ENCODE data around the gene CREB5. TPM values are rescaled to one million over a fixed set of nuclear protein-coding genes. Genes with fewer than 3 reads are reported as not detected.

CREB5 gene
- total RNA-seq, 1 experiment from 2014 or later: 0.49 TPM

DNA sequence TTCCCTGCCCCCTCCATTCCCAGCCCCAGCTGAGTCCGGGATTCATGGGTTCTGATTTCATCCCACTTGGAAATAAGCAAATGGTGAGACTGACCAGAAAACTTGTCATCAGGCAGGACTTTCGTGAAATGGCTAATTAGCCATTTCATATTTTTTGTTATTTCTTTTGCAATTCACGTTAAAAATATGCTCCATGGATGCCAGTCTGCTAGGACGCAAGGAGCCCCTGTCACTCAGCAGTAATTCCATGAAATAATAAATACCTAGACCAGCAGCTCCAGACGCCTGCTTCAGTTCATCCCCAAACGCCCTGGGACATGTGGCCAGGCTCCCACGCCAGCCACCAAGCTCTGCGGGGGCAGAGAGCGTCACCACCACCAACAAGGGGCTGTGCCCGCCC lies 434.9 kb downstream of the CREB5 start:
- no peaks in the 10 kb centered on the region for H3K4me1 ChIP-seq (ENCODE audit: control insufficient read depth in 1 of 2, insufficient read depth in 2 of 2, low read length in 2 of 2)
- no peaks in the 10 kb centered on the region for H3K36me3 ChIP-seq (ENCODE audit: control insufficient read depth in 1 of 2, insufficient read depth in 2 of 2, low read length in 2 of 2)
- BruUV-seq (replicated peaks): no TSS peak
- ATAC-seq (no peak), DNase-seq (ENCODE audit: low read depth, low spot score) (no peak)
- H3K79me2 ChIP-seq (ENCODE audit: insufficient read depth, low read length): no peaks in the 10 kb centered on the region
- TF ChIP-seq SRF (IDR thresholded peaks at IDR 0.05; ENCODE audit: low read depth): no peak
- TF ChIP-seq, protein P1, sequence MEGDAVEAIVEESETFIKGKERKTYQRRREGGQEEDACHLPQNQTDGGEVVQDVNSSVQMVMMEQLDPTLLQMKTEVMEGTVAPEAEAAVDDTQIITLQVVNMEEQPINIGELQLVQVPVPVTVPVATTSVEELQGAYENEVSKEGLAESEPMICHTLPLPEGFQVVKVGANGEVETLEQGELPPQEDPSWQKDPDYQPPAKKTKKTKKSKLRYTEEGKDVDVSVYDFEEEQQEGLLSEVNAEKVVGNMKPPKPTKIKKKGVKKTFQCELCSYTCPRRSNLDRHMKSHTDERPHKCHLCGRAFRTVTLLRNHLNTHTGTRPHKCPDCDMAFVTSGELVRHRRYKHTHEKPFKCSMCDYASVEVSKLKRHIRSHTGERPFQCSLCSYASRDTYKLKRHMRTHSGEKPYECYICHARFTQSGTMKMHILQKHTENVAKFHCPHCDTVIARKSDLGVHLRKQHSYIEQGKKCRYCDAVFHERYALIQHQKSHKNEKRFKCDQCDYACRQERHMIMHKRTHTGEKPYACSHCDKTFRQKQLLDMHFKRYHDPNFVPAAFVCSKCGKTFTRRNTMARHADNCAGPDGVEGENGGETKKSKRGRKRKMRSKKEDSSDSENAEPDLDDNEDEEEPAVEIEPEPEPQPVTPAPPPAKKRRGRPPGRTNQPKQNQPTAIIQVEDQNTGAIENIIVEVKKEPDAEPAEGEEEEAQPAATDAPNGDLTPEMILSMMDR (IDR thresholded peaks at IDR 0.05 in 2 of 3, conservative IDR thresholded peaks at IDR 0.05 in 1 of 3; ENCODE audit: borderline replicate concordance in 1 of 3, insufficient read depth in 1 of 3, low read depth in 2 of 3, low read length in 2 of 3): no peak
- TF ChIP-seq TCF7L2 (IDR thresholded peaks at IDR 0.05; ENCODE audit: borderline replicate concordance, extremely low read depth, insufficient read depth, insufficient read length): no peak
- TF ChIP-seq ATF3 (IDR thresholded peaks at IDR 0.05): no peak
- TF ChIP-seq, protein P2, sequence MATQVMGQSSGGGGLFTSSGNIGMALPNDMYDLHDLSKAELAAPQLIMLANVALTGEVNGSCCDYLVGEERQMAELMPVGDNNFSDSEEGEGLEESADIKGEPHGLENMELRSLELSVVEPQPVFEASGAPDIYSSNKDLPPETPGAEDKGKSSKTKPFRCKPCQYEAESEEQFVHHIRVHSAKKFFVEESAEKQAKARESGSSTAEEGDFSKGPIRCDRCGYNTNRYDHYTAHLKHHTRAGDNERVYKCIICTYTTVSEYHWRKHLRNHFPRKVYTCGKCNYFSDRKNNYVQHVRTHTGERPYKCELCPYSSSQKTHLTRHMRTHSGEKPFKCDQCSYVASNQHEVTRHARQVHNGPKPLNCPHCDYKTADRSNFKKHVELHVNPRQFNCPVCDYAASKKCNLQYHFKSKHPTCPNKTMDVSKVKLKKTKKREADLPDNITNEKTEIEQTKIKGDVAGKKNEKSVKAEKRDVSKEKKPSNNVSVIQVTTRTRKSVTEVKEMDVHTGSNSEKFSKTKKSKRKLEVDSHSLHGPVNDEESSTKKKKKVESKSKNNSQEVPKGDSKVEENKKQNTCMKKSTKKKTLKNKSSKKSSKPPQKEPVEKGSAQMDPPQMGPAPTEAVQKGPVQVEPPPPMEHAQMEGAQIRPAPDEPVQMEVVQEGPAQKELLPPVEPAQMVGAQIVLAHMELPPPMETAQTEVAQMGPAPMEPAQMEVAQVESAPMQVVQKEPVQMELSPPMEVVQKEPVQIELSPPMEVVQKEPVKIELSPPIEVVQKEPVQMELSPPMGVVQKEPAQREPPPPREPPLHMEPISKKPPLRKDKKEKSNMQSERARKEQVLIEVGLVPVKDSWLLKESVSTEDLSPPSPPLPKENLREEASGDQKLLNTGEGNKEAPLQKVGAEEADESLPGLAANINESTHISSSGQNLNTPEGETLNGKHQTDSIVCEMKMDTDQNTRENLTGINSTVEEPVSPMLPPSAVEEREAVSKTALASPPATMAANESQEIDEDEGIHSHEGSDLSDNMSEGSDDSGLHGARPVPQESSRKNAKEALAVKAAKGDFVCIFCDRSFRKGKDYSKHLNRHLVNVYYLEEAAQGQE (IDR thresholded peaks at IDR 0.05; ENCODE audit: low read depth): no peak
- TF ChIP-seq JUND (IDR thresholded peaks at IDR 0.05): no peak
- no peak for TF ChIP-seq ELF1 (IDR thresholded peaks at IDR 0.05; ENCODE audit: borderline replicate concordance, low read depth)
- TF ChIP-seq EZH2 (IDR thresholded peaks at IDR 0.05): no peak
- TF ChIP-seq FOSL1 (IDR thresholded peaks at IDR 0.05; ENCODE audit: low read depth): no peak
- no peak for TF ChIP-seq EZH2phosphoT487 (IDR thresholded peaks at IDR 0.05; ENCODE audit: borderline replicate concordance)
- TF ChIP-seq YY1 (IDR thresholded peaks at IDR 0.05; ENCODE audit: extremely low read depth, insufficient replicate concordance, low read depth, low read length): no peak
- no peak for TF ChIP-seq SIN3A (IDR thresholded peaks at IDR 0.05; ENCODE audit: low read depth)
- TF ChIP-seq, protein P3, sequence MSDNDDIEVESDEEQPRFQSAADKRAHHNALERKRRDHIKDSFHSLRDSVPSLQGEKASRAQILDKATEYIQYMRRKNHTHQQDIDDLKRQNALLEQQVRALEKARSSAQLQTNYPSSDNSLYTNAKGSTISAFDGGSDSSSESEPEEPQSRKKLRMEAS (IDR thresholded peaks at IDR 0.05): no peak
- TF ChIP-seq ZBTB33 (IDR thresholded peaks at IDR 0.05; ENCODE audit: extremely low read depth, insufficient replicate concordance, low read length): no peak
- no peak for TF ChIP-seq SP1 (IDR thresholded peaks at IDR 0.05; ENCODE audit: low read depth)
- no peak for TF ChIP-seq RAD21 (IDR thresholded peaks at IDR 0.05; ENCODE audit: low read depth)
- TF ChIP-seq ZNF274 (IDR thresholded peaks at IDR 0.05; ENCODE audit: low read depth, low read length): no peak
- TF ChIP-seq POLR2A (IDR thresholded peaks at IDR 0.05; ENCODE audit: borderline replicate concordance, extremely low read depth, insufficient read depth, insufficient read length): no peak
- no peak for TF ChIP-seq CBX3 (IDR thresholded peaks at IDR 0.05; ENCODE audit: low read depth)
- no peak for TF ChIP-seq POLR2AphosphoS5 (IDR thresholded peaks at IDR 0.05; ENCODE audit: low read depth, low read length)
- peaks cover 16% of the 10 kb centered on the region for H3K27me3 ChIP-seq (ENCODE audit: insufficient read depth, low read length)
- H3K9me3 ChIP-seq (ENCODE audit: control insufficient read depth in 1 of 2, insufficient read depth in 1 of 2, low read depth in 1 of 2, low read length in 2 of 2): no peaks in the 10 kb centered on the region
- no peaks in the 10 kb centered on the region for H4K20me1 ChIP-seq (ENCODE audit: insufficient read depth)
- ChIA-PET CTCF (no interaction called here), POLR2A (no interaction called here), RAD21 (ENCODE audit: low non-redundant PET in 1 of 2, low total read pairs in 2 of 2, uncharacterized antibody in 2 of 2, unreplicated experiment in 2 of 2) (no interaction called here)
- no peak overlapping the region for H3K4me2 ChIP-seq (ENCODE audit: low read length)
- H2AFZ ChIP-seq (ENCODE audit: low read depth, low read length, poor library complexity, severe bottlenecking): no peak overlapping the region
- intact Hi-C loops (cut with micrococcal nuclease): no loop called here
- no peak overlapping the region for H3K27ac ChIP-seq (ENCODE audit: low read depth, low read length)
- no peaks in the 10 kb centered on the region for H3K9me2 ChIP-seq (ENCODE audit: insufficient read depth)
- H3K9ac ChIP-seq (ENCODE audit: low read length): no peak overlapping the region
- no peak overlapping the region for H3K4me3 ChIP-seq (replicated peaks in 1 of 2; ENCODE audit: low read depth in 1 of 2, low read length in 2 of 2)
